Central memory CD4-positive, alpha-beta T cell (primary cell): ENCODE data around the gene ADCY3.

ENCODE experiments used
- DNase-seq: peaks from one replicate; pipeline ENCODE4 v3.0.0; 2022

ADCY3 gene

DNA sequence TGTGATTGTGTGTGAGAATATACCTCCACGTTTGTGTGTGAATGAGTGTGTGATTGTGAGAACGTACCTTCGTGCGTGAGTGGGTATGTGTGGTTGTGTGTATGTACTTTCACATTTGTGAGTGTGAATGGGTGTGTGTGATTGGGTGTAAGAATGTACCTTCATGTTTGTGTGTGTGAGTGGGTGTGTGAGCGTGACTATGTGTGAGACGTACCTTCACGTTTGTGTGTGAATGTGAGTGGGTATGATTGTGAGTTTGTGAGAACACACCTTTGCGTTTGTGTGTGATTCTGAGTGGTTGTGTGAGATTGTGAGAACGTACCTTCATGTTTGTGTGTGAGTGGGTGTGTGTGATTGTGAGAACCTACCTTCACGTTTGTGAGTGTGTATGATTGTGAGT, 5.8 kb upstream of the ADCY3 start:
- no peak for DNase-seq

DNA sequence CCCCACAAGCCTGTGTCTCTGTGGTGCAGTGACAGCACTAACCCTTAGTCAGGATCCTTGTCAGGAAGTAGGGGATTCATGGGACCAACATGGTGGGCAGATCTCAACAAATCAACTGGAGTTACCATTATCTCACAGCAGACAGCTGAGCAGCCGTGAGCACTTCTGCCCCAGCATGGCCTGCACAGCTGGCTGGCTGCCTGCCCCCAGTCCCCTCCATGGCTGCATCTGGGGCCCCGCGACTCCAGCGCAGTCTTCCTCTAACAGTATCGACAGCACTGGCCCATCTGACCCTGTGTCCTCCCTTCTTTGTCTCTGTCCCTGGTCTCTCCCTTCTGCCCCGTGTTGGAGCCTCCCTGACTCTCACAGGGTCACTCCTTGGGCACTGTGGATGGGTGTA, 4.7 kb upstream of the ADCY3 start:
- DNase-seq: no peak

DNA sequence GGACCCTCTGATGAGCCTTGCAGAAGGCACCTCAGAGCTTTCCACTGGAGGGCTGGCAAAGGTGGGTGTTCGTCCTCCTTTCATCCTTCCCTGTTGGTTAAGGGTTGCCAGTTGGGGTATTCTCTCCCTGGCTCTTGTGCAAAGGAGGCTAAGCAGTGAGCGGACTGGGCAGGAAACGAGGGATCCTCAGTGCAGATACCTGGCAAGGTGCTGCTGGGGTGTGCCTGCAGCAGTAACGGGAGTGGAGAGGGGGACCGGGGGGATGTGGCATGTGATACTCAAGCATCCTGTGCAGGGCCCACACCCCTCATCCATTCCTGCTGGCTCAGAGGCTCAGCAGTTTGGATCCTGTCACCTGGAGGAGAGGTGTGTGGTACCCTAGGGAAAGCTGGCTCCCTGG, 4.2 kb upstream of the ADCY3 start:
- DNase-seq: no peak

DNA sequence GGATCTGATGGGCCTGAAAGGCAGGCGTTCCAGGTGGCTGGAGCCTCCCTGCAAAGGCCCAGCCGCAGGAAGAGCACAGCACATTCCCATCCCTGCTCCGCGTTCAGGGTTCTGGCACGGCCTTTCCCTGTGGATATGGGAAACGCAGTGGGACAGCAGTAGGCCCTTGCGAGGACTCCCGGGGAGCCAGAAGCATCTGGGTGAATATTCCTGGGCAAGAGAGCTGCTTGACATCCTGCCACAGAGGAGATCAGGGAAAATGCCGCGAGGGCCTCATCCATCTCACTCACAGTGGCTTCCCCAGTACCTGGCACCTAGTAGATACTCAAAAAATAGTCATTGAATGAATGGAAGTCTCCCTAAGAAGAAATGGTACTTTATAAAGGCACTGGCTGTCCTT, 3.1 kb upstream of the ADCY3 start:
- DNase-seq: no peak

DNA sequence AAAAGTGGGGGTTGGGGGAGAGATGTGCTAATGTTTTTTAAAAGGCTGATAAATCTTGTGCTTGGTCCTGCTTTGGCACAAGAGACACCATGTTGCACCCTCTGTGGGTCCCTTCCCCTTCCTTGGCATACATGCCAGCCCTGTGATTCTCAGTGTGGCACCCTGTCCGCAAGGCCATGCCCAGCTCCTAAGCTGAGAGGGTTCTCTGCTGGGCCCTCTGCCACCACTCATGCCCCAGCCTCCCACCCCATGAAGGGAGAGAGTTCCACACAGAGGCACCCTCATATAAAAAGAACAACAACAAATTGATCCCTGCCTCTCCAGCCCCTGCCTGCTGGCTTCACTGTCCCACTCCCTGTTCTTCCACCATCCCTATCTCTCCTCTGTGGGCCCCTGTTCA, 2.5 kb upstream of the ADCY3 start:
- no peak for DNase-seq

DNA sequence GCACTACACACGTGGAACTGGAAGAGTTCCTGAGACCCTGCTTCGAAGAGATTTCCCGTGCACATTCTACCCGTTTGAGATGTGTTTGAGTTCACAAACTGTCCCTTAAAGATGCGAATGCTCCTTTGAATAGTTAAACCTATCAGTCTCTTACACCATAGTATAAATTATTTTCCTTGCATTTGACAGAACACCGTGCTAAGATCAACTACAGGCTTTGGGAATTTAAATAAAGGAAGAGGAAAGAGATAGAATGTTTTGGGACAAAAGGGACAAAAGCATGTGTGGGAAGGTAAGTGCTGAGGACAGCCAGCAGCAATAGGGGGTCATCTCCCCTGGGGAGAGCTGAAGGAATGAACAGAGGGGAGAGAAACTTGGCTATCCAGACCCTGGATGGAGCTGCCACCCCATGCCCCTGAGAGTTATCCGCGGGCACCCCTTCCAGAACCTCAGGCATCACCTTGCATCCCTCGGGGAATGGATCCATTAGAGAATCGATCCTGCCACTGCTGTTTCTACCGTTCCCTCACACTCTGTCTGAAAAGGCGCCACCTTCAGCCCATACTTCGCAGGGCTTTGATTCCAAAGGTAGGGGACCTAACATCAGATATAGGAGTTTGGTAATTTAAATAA, 888 bp upstream of the ADCY3 start:
- DNase-seq: no peak

DNA sequence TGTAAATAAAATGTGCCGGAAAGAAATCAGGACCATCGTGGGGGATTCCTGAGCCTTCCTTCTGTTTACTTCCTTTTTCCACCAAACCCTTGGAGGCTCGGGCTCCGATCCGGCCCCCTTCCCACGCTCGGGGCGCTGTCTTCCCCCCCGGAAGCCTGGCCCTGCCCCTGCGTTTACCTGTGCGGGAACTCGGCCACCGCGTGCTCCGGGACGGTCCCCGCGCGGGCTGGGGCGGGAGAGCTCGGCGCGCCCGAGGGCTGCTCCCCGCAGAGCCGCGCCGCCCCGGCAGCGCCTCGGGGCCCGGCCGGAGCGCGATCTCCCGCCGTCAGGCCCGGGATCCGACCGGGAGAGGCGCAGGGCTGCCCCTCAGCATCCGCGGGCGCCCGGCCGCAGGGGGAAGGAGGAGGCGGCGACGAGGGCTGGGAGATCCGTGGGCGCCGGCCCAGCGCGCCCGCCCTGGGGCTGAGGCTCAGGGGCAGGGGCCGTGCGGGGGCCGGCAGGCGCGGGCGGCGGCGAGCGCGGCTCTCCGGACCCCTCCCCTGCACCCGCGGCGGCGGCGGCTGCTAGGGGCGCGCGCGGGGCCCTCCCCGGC, 435 bp downstream of the ADCY3 start:
- DNase-seq: no peak

DNA sequence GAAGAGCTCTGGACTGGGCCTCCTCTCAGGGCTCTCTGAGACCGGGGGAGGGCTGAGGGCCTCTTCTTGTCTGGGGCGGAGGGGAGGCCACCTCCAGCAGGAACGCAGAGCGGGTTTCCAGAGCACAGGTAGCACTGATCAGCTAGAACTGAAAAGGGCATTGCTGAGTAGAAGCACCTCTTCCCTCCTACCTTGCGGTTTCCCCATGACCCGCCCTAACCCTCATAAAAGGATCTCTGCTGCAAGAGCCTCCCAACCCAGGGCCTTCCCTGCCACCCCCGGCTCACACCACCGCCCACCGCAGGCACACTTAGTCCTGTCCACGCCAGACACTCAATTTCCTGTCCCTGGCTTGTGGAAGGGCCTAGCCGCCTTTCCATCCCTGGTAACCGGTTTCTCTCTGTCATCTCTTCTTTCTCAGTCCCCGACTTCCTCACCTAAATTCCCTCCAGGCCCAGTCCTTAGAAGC, 966 bp downstream of the ADCY3 start:
- DNase-seq: peak; percentile 73

DNA sequence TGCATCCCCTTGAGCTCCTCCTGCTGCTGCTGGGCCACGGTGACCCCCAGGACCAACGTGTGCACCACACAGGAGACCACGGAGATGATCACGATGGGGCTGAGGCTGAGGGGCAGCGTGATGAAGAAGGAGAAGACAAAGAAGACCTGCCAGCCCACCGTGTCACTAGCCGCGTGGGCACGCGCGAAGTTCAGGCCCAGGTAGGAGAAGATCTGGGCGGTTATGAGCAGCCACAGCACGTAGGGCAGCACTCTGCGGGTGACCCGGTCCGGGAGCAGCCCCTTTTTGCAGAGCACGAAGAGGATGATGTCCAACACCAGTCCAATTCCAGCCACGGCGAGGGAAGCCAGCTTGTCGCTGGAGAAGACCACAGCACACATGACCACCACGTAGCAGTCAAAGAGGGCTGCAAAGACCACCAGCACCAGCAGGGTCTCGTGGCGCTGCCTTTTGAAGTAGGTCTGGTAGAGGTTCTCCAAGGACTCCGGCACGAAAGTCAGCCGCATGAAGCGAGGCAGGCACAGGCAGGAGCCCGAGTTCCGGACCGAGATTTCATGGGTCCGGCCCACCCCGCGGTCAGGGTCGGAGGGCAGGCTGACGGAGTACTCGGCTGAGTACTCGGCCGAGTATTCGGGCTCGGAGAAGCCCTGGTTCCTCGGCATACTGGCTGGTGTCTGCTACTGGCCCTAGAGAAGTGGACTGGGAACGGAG, 1.6 kb downstream of the ADCY3 start:
- DNase-seq: no peak

DNA sequence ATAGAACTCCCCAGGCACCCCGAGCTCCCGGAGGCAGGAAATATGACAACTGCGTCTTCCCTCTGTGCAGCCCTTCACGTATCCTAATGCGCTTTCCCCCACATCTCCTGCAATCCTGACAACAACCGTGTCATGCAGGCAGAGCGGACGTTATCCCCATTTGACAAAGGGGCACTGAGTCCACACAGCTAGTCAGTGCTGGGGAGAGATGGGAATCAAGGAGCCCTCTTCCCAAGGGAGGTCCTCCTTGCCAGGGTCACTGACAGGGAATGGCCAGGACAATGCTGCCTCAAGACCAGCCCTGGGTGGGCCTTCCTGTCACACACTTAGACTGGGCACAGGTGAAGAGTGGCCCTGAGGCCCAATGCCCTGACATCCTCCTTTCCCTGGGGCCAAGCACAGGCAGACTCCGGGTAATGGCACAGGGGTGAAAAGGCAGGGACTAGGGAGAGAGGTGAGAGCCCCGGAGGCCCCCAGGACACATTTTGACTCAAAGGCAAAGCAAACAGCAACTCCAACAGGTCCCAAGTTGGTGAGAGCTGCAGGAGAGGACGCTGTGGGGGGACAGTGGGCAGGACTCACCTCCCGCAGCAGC, 2.2 kb downstream of the ADCY3 start:
- no peak for DNase-seq

DNA sequence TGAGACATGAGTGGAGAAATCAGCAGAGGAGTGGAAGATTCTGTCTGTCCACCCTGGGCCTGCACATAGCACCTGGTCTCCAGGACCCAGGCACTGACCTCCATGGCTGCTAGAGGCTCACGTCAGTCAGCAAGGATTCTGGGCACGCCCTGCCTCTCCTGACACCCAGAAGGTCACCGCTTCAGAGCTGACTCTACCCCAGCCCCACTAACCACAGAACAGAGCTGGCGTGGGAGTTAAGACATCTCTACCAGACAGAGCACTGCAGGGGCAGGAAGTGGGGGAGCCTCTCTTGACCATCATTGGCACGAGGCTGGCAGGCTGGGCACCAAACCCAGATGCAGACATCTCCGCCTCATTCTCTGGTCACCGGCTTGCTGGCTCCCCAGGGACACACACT, 3.0 kb downstream of the ADCY3 start:
- no peak for DNase-seq

DNA sequence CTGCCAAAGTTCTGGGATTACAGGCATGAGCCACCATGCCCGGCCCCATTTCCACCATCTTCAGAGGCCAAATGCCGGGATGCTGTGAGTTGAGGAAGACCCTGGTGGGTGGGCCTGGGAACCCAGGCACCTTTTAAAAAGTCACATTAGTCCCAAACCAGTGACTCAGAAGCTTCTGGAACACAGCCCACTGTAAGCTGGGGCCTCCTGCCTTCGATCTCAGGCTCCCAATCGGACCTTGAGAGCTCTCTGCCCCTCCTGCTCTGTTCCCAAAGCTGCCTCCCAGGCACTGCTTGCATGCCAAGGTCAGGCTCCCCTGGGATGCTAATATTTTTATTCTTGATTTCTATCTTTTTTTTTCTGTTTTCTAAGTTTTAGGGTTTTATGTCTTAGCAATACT, 4.2 kb downstream of the ADCY3 start:
- DNase-seq: no peak

DNA sequence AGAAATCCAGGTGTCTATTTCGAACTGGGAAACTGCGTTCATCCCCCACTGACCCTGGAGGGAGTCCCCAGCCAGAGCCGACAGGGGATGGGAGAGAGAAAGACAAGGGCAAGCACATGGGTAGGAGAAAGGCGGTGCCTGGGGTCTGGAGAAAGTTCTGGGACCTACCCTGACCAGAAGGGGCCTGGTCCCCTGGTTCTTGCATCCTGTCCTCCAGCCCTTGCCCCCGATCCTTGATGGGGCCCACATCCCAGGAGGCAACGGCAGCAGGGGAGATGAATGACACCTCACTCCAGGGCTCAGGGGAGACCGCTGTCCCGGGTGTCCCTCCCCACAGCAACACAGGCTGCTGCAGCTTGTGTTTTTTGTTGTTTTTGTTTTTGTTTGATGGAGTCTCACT, 4.9 kb downstream of the ADCY3 start:
- no peak for DNase-seq

DNA sequence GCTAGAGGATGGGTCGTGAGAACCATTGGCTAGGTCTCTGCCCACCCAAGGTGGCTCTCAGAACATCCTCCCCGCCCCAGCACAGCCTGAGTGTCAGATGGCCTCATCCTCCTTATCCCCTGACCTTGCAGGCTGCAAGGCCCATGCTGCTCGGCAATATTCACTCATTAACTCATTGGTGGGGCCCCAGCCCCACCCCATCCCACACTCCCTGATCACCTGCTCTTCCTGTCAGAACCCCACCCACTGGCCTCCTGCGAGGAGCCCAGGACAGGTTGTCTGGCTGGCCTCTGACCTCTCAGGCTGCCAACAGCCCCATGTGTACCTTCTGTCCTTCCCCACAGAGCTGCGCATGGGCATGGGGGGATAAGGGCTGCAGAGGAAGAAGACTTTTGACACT, 5.3 kb downstream of the ADCY3 start:
- no peak for DNase-seq

DNA sequence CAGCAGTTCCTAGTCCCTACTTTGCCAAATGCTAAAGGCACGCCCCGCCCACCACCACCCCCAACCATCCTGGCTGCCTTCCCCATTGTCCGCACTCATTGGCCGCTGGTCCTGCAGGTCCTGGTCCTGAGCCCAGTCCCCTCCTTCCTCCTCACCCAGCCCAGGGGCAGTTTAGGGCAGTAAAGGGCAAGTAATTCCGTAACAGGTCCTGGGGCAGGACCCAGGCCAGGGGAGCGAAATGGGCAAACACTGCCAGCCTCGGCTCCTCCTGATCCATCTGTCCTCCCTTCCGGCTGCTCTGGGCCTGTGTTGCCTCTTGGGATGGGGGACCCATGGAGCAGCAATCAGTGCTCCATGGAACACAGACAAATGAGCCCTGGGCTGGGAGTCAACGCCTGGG, 6.1 kb downstream of the ADCY3 start:
- no peak for DNase-seq

DNA sequence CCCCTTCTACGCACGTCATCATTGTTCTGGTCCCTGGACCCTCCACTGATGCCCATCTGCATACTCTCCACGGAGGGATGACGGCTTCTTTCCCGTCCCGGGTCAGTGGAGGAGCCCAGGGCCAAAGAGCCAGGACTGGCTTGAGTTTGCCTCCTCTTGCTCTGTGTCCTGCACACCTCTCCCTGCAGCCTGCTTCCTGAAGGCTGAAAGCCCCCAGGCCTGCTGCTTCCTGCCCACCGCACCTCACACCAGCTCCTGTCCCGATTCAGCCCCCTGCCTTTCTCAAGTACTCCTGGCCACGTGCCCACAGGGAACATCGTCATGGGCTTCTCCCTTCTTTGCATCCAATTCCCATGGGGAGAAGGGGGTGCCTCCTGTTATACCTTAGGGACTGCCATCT, 7.1 kb downstream of the ADCY3 start:
- no peak for DNase-seq

DNA sequence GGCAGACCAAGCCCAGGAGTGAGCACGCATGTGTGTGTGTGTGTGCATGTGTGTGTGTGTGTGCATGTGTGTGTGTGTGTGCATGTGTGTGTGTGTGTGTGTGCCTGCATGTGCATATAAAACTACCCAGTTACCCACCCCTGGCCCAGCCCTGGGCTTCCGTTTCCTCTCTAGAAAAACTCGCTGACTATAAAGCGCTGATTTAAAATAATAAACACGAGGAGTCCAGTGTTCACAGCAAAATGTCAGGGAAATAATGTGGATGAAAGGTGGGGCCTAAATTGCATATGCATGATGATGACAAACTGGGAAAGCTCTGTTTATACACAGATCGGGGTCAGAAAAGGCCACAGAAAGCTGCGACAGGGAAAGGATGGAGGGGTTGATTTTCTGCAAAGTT, 7.5 kb downstream of the ADCY3 start:
- DNase-seq: no peak

DNA sequence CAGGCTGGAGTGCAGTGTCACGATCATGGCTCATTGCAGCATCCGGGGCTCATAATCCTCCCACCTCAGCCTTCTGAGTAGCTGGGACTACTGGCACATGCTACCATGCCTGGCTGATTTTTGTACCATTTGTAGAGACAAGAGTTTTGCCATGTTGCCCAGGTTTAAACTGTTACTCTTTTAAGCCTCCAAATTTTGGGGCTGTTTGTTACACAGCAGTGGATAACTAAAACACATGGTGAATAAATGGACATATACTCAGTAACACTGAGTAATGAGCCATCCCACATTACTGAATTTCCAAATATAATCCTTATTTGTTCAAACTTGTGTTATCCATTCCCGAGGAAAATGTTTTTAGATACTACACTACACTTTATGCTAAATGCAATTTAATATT, 9.8 kb downstream of the ADCY3 start:
- DNase-seq: no peak

DNA sequence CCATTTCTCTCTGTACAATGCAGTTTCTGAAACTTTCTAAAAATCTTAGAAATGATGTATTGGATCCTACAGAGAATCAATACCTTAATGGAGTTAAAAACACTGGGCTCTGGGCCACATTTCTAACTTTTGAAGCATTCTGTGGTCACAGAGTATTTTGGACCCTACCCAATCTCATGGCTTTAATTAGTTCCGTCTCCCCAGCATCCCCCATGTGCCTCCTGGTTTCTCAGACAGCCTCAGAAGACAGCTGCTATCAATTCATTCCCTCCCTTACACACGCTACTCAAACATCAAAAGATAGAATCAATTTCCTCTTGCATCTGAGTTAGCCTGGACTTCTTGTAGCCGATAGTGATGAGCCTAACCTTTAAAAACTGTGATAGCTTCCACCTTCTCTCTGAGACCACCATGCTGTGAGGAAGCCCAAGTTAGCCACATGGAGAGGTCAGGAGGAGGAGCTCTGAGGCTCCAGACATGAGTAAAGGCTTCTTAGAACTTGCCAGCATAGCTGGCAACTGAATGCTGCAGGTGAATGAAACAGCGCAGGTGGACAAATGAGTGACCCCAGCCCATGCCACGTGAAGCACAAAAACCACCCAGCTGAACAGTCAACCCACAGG, 10.4 kb downstream of the ADCY3 start:
- no peak for DNase-seq

DNA sequence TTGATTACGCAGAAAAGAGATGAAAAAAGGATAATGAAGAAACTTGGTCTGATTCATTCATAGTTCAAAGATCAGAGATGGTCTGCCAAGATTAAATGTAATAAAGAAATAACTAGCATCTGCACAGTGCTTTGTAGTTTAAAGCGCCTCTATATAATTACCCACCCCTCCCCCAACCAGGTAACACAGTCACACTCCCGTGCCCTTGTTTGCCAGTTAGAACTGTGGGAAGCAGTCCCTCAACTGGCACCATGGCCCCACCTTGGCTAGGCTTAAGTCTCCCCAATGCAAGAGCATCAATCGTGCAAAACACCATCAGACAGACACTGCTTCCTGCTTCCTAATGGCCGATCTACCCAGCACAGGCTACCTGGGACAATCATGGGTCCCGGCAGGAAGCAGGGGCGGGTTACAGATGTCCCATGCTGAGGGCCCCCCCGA, 11.6 kb downstream of the ADCY3 start:
- DNase-seq: no peak

DNA sequence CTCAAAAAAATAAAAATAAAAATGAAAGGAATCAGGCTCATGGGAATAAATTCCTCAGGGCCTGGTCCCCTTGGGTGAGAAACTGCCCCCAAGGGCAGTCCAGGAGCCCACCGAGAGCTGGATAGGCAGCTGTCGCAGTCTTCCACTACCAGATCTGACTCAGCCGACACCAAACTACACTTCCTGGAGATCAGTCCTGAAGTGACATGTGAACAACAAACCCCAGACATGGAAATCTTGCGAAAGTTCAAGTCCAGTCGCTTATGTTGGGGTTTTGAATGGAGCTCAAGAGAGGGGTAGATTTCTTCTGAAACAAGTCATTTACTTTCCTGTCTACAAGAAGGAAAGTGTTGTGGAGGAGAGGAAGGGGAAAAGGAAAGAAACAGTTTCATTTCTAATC, 12.9 kb downstream of the ADCY3 start:
- DNase-seq: no peak

DNA sequence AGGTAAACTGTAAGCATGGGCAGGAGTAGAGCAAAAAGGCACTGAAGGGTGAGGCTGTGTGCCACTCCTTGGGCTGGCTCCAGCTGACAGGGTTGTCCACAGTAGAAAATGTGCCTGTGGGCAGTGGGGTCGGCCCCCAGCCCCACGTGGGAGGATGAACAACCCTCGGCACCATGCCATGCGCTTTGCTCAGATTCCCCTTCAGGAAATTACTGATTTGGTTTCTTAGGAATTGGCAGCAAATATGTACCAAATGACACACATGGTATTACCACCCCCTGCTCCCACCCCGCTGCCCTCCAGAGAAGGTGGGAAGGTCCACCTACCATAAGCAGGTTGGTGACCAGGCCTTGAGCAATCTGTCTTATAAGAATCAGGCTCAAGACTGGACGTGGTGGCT, 13.6 kb downstream of the ADCY3 start:
- no peak for DNase-seq
